Heart left ventricle (tissue), 16 donors: Measurements from ENCODE around the gene ADIRF. TPM values are rescaled to one million over a fixed set of nuclear protein-coding genes. Genes with fewer than 3 reads are reported as not detected.
"Not testable (repeated sequence)": the region's sequence is repeated elsewhere in the genome, so short reads cannot be mapped to it uniquely, and the experiment has no call there.

Experiments used
- ATAC-seq, 4 donors: fragments of 200-7000 bp; cut with Tn5 transposase; one replicate each; pipeline ENCODE4 v1.9.1; 2020 to 2022; ENCODE audit warnings: moderate library complexity in 4 of 4, mild to moderate bottlenecking in 3 of 4, moderate number of reproducible peaks in 1 of 4
- DNase-seq, 5 donors: peaks; one replicate each; pipeline ENCODE4 v3.0.0-alpha.2; 2020
- H3K27ac ChIP-seq, 12 donors: fragments of 200-600 bp; sonication (generic) in 4 of 12; one replicate each; pipeline versions ENCODE4 v1.5.0 to v1.8.0; 2016 to 2022; ENCODE audit warnings: mild to moderate bottlenecking in 2 of 12
- H3K27me3 ChIP-seq, 9 donors: fragments of 200-600 bp; sonication (generic) in 2 of 9; one replicate each; pipeline versions ENCODE4 v1.5.1 to v1.8.0; 2016 to 2022; ENCODE audit warnings: mild to moderate bottlenecking in 3 of 9
- H3K36me3 ChIP-seq, 9 donors: fragments of 200-600 bp; sonication (generic) in 2 of 9; one replicate each; pipeline versions ENCODE4 v1.5.0 to v1.8.0; 2018 to 2022; ENCODE audit warnings: mild to moderate bottlenecking in 2 of 9
- H3K4me1 ChIP-seq, 12 donors: fragments of 200-600 bp; sonication (generic) in 4 of 12; one replicate each; pipeline versions ENCODE4 v1.5.0 to v1.8.0; 2016 to 2022; ENCODE audit warnings: mild to moderate bottlenecking in 3 of 12
- H3K4me3 ChIP-seq, 12 donors: fragments of 200-600 bp; sonication (generic) in 4 of 12; one replicate each; pipeline versions ENCODE4 v1.5.0 to v1.8.0; 2017 to 2022; ENCODE audit warnings: mild to moderate bottlenecking in 9 of 12, moderate library complexity in 4 of 12
- H3K9me3 ChIP-seq, 12 donors: fragments of 200-600 bp; sonication (generic) in 4 of 12; one replicate each; pipeline versions ENCODE4 v1.5.0 to v1.8.0; 2016 to 2022; ENCODE audit warnings: mild to moderate bottlenecking in 1 of 12
- POLR2A ChIP-seq, 2 donors: fragments of 450-650 bp; IDR thresholded peaks; one replicate each; pipeline ENCODE4 v1.6.1; 2017; ENCODE audit warnings: antibody characterized with exemption in 2 of 2, mild to moderate bottlenecking in 2 of 2, moderate library complexity in 2 of 2
- WGBS, 4 donors: extraction: QIAGEN DNeasy Blood & Tissue Kit in 2 of 4; methylation state at CpG; one replicate each; pipeline versions ENCODE4 v1.1.5 to v1.1.7; 2013 to 2018; 5-methylcytosine and 5-hydroxymethylcytosine counted together
- intact Hi-C, 10 donors: fragments of 100-400 bp; cut with DNase I; formaldehyde crosslinking; loops; one replicate each; pipeline versions ENCODE4 v1.11.1 to v1.14.2; 2022
- polyA plus RNA-seq, 2 donors: library from polyadenylated mRNA; stranded (reverse); fragments of 200-250 nt; gene quantifications; one replicate each; pipeline ENCODE4 v1.2.3, GENCODE V29; 2013
- total RNA-seq, 9 donors: library from RNA; depleted of rRNA in 2 of 9; stranded (reverse); fragments of >200 nt in 2 of 9; fragmentation: NEBNext Ultra II Directional in 3 of 9; extraction: Animal tissue kit (Norgen Biotek cat#: 25700) in 3 of 9; gene quantifications; one replicate each; pipeline versions ENCODE4 v1.1.0 to v1.2.4, GENCODE V29; 2016 to 2023
- TF ChIP-seq, protein P1 (sequence below), 12 donors: fragments of 200-600 bp; sonication (generic) in 4 of 12; IDR thresholded peaks; one replicate each; pipeline versions ENCODE4 v1.5.0 to v1.8.0; 2018 to 2022; ENCODE audit warnings: antibody characterized with exemption in 12 of 12, mild to moderate bottlenecking in 5 of 12
- donor health status: ischemic (EF 13 %, LVEDD 7.1; RV severe dilation, severe dysfunction).
- donor health status: healthy with polysubstance abuse.
- donor health status: DM: no; HTN: yes; CAD: no.
- donor health status: DM: no; HTN: no; CAD: no.
- donor health status: ischemic (EF 25% LVEDD 6.9; RV normal size, moderate dysfunction).
- donor health status: ischemic (EF 25% LVEDD 5.7; RV mildly dilated, moderate dysfunction).
- donor health status: healthy.
- donor health status: DM: yes; HTN: yes; CAD: no.
- donor health status: ischemic (EF 35%, LVEDD 5.7; RV mildly dilated, moderate dysfunction).
- donor health status: nonischemic (EF 11% LVEDD 7.7; RV severe dilation, severe dysfunction).
- donor health status: DM: yes; HTN: yes; CAD: no.
- donor health status: PGD.
- donor health status: ischemic (EF 29% LVEDD 5.4; RV normal size, mild dysfunction).
- donor health status: nonischemic (EF 23%, LVEDD 6.1; RV moderate dilation, normal function).

ADIRF gene
- total and polyA plus RNA-seq, 11 donors: 21.2 to 189 (median 41.1) TPM

DNA sequence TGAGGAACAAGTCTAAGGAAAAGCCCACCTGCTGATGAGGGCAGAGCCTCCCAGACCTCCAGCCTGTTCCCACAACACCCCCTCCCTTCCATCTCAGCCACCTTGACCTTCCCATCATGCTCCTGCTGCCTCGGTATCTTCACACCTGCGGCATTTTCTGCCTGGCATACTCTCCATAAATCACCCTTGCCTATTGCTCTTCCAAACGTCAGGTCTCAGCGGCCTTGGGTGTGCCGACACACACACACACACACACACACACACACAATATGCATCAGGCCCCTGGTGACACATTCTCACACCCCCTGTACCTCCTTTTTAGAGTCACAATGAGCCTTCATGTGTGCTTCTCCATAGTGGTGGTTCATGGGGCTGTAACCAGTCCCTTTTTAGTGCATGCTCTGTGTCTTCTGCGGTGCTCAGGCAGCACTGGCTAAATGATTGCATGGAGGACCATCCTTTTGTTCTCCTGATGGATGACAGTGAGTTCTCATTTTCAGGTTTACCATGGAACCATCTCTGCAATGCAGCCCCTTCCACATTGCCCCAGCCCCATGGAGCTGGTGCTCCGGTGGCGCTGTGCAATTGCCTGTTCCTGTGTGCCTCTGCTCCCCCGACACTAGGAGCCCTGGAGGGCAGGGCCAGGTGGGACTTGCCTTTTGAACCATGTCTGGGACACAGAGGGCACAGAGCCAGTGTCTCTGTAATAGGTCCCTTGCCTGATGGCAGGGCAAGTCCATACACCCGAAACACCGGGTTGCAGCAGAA, 4.5 kb downstream of the ADIRF start:
- no peak overlapping the region for H3K4me3 ChIP-seq
- peaks cover 0 to 9% (median 0%) of the 10 kb centered on the region in 9 donors for H3K27me3 ChIP-seq
- DNase-seq (peak in 1 of 5 donors; percentile 42), ATAC-seq (no peak)
- no peaks in the 10 kb centered on the region for H3K36me3 ChIP-seq
- peak overlapping the region in 5 of 12 donors; percentile 91 to 98 (median 93) for H3K27ac ChIP-seq
- no peaks in the 10 kb centered on the region for H3K9me3 ChIP-seq
- 88 to 98% (median 95%) methylated on average over 10 to 11 of the region's 11 CpGs for WGBS, 4 donors
- H3K4me1 ChIP-seq: peaks cover under 1 to 51% (median 30%) of the 10 kb centered on the region in 12 donors
- TF ChIP-seq POLR2A (IDR thresholded peaks at IDR 0.05): no peak
- TF ChIP-seq, protein P1, sequence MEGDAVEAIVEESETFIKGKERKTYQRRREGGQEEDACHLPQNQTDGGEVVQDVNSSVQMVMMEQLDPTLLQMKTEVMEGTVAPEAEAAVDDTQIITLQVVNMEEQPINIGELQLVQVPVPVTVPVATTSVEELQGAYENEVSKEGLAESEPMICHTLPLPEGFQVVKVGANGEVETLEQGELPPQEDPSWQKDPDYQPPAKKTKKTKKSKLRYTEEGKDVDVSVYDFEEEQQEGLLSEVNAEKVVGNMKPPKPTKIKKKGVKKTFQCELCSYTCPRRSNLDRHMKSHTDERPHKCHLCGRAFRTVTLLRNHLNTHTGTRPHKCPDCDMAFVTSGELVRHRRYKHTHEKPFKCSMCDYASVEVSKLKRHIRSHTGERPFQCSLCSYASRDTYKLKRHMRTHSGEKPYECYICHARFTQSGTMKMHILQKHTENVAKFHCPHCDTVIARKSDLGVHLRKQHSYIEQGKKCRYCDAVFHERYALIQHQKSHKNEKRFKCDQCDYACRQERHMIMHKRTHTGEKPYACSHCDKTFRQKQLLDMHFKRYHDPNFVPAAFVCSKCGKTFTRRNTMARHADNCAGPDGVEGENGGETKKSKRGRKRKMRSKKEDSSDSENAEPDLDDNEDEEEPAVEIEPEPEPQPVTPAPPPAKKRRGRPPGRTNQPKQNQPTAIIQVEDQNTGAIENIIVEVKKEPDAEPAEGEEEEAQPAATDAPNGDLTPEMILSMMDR (IDR thresholded peaks at IDR 0.05): no peak
- intact Hi-C loops: loop anchor here in 5 of 10 donors (5.0 to 10.0 kb wide), 3 partner anchors 35 to 122 kb away; partner anchors contain the start of genes GLUD1 (in 3 of the 5) and SHLD2 (in 2 of the 5)

DNA sequence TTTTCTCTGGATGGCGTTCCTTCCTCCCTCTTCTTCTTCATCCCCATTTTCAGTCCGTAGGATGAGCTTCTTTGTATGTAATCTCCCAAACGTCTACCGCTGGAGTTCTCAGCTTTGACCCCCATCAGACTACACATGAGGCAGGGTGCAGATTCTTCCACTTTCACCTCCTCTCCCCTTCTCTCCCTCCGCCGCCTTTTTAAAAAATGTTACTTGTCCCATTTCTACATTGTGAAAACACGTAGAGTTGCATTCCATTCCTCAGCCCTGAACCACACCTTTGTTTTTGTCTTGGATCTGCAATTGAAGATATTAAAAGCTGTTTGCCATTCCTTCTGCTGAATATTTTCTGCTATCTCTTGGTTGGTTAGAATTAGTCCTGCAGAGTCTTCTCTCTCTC, 6.2 kb downstream of the ADIRF start:
- intact Hi-C loops: loop anchor here in 5 of 10 donors (5.0 to 10.0 kb wide), 3 partner anchors 37 to 120 kb away; partner anchors contain the start of genes GLUD1 (in 3 of the 5) and SHLD2 (in 2 of the 5)
- H3K27ac ChIP-seq: no peak overlapping the region
- ATAC-seq (no peak), DNase-seq (no peak)
- H3K9me3 ChIP-seq: no peaks in the 10 kb centered on the region
- no peaks in the 10 kb centered on the region for H3K36me3 ChIP-seq
- WGBS, 4 donors: 83 to 90% (median 87%) methylated on average over 7 of the region's 7 CpGs
- no peak overlapping the region for H3K4me3 ChIP-seq
- no peak for TF ChIP-seq POLR2A (IDR thresholded peaks at IDR 0.05)
- TF ChIP-seq, protein P1 (IDR thresholded peaks at IDR 0.05): no peak
- peaks cover 0 to 42% (median 27%) of the 10 kb centered on the region in 12 donors for H3K4me1 ChIP-seq
- H3K27me3 ChIP-seq: peaks cover 0 to 2% (median 0%) of the 10 kb centered on the region in 9 donors

DNA sequence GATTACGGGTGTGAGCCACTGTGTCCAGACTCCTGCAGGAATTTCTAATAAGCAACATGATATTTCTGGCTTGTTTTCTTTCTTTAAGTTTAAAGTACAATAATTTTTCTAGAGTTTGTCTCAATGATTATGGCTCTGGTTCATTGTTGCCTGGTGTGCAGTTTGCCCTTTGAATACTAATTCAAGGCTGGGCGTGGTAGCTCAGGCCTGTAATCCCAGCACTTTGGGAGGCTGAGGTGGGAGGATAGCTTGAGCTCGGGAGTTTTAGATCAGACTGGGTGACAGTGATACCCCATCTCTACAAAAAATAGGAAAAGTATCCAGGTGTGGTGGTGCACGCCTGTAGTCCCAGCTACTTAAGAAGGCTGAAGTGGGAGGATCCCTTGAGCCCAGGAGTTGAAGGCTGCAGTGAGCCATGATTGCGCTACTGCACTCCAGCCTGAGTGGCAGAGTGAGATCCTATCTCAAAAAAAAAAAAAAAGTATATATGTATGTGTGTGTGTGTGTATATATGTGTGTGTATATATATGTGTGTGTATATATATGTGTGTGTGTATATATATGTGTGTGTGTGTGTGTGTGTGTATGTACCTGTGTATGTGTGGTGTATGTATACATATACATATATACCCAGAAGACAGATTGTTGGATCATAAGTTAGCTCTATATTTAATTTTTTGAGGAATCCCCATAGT, 8.2 kb downstream of the ADIRF start:
- no peaks in the 10 kb centered on the region for H3K27me3 ChIP-seq
- no peak overlapping the region for H3K27ac ChIP-seq
- H3K36me3 ChIP-seq: no peaks in the 10 kb centered on the region
- peaks cover 0 to 43% (median 27%) of the 10 kb centered on the region in 12 donors for H3K4me1 ChIP-seq
- DNase-seq: no peak
- 91 to 98% (median 97%) methylated on average over 5 of the region's 5 CpGs for WGBS, 4 donors
- TF ChIP-seq POLR2A (IDR thresholded peaks at IDR 0.05): no peak
- TF ChIP-seq, protein P1 (IDR thresholded peaks at IDR 0.05): no peak
- H3K9me3 ChIP-seq: no peaks in the 10 kb centered on the region
- ATAC-seq: no peak
- no peak overlapping the region for H3K4me3 ChIP-seq
- intact Hi-C loops: loop anchor here in 2 of 10 donors (10.0 kb wide), 1 partner anchor 118 kb away; the partner anchor contains the start of genes GLUD1 (in 2 of the 2) and SHLD2 (in 2 of the 2)

DNA sequence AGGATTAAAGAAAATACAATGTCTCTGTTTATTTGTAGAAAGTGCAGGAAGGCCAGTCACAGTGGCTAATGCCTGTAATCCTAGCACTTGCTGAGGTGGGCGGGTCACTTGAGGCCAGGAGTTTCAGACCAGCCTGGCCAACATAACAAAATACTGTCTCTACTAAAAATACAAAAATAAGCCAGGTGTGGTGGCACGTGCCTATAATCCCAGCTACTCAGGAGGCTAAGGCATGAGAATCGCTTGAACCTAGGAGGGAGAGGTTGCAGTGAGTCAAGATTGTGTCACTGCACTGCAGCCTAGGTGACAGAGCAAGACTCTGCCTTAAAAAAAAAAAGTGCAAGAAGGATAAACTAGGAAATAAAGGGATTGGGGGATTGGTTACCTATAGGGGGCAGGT, 10.2 kb downstream of the ADIRF start:
- H3K36me3 ChIP-seq, DNase-seq, H3K27me3 ChIP-seq, H3K9me3 ChIP-seq, H3K4me3 ChIP-seq, ATAC-seq: not testable (repeated sequence)
- intact Hi-C loops: loop anchor here in 2 of 10 donors (10.0 kb wide), 1 partner anchor 116 kb away; the partner anchor contains the start of genes GLUD1 (in 2 of the 2) and SHLD2 (in 2 of the 2)
- peak overlapping the region in 10 of 12 donors; percentile 22 to 73 (median 46) for H3K27ac ChIP-seq
- WGBS, 4 donors: 84 to 89% (median 87%) methylated on average over 3 of the region's 3 CpGs
- peaks cover 0 to 37% (median 21%) of the 10 kb centered on the region in 12 donors for H3K4me1 ChIP-seq
